GM21381 (cell line): ENCODE measurements around the gene PPP1R12C.

Experiments
- ATAC-seq: cut with Tn5 transposase; IDR thresholded peaks from one replicate; pipeline ENCODE4 v1.9.1; 2021; ENCODE audit warnings: mild to moderate bottlenecking, moderate library complexity; ENCODE audit not compliant: unreplicated experiment

Gene PPP1R12C

GRCh38 chr19:55146705-55147273 is 29.4 kb upstream of the PPP1R12C start:
- no peak for ATAC-seq

- ATAC-seq, result no peak
Observed at GRCh38 chr19:55146078-55146704, 28.8 kb upstream of the PPP1R12C start.

DNA sequence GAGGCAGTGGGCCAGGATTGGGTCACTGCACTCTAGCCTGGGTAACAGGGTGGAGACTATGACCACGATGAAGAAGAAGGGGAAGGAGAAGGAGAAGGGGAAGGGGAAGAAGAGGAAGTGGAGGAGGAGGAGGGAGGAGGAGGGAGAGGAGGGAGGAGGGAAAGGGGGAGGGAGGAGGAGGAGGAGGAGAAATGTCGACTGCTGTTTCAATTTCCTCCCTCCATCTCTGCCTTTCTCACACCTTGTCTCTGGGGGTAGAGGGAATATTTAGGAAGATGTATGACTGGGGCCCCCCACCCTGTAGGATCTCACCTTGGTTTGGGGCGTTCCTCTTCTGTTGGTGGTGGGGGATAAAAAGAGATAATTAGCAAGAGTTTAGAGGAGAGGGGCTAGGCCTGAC is 27.8 kb upstream of the PPP1R12C start:
- no peak for ATAC-seq

DNA sequence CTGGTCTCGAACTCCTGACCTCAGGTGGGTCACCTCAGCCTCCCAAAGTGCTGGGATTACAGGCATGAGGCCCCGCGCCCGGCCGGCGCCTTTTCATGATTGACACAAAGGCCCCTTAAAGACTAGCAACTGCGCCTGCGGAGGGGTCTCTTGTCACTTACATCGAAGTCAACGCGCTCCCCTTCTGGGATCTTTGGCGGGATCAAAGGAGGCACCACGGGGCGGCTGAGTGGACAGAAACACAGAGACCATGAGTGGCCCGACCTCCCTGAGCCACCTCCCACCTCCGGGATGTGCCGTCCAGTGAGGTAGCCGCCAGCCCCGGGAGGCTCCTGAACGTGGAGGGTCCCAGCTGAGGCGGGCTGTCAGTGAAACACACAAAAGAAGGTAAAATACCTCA is 24.3 kb upstream of the PPP1R12C start:
- ATAC-seq, result no peak

GRCh38 chr19:55137915-55138314 is 20.5 kb upstream of the PPP1R12C start:
- no peak for ATAC-seq

DNA sequence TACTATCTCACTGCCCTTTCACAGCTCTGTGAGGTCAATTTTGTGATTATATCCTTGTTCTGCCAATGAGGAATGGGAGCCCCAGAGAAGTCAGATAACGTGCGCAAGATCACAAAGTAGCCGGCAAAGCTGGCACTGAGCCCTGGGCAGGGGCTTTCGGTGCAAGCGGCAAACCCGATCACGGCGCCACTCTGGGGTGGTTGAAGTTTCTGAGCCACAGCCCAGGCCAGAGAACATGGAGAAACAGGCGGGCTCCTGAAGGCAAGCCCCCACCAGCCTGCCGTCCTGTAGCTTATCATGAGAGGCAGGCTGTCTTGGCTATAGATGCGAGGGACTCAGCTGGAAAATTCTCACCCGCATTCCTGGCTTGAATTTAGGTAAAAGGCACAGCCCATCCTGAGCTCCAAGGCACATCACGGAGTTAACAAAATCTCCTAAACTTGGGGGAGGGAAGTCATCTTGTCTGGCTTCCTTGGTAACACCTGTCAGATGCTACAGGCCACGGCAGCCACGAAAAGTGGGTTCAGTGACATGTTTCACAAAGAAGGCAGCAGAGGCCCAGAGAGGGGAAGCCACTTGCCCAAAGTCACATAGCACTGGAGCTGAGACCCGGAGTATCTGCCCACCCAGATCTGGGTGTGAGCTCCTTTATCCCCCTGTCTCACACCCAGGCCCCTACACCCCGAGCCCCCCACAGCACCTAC is 19.1 kb upstream of the PPP1R12C start:
- no peak for ATAC-seq

DNA sequence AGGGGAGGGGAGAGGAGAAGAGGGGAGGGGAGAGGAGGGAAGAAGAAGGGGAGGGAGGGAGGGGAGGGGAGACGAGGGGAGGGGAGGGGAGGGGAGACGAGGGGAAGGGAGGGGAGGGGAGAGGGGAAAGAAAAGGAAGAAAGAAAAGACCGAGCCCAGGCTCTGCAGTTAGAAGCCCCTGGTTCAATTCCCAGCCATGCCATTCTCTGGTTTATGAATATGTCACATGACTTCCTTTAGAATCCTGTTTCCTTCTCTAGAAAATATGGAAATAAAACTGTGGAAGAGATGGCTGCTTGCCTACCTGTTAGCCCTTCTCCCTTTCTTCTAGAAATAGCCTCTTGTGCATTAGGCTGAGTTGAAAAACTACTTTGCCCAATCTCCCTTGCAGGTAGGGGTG is 17.3 kb upstream of the PPP1R12C start:
- ATAC-seq, result no peak

GRCh38 chr19:55133639-55134444 is 16.4 kb upstream of the PPP1R12C start:
- ATAC-seq, result no peak

DNA sequence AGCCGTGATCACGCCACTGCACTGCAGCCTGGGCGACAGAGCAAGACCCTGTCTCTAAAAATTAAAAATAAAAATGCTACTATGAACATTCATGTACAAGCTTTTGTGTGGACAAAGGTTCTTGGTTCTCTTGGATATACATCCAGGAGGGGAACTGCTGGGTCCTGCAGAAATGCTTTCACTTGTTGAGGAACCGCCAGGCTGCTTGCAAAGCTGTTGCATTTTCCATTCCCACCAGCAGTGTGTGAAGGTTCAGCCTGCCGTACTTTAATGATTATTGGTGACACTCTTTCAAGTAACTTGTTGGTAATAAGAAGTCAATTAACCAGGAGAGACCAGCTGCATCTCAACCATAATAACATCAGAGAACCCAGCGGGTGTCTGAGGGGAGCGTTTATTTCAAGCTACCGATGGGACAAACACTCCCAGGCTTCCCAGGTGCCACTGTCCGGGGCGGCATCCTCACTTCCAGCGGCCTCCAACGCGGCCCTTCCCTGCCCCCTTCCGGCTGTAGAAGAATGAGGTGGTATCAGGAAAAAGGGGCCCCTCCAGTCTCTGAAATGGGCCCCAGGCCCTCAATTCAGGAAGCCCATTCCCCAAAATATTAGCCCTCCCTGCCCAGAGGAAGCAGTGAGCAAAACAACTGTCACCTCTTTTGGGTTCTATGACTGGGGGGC is 15.2 kb upstream of the PPP1R12C start:
- no peak for ATAC-seq

DNA sequence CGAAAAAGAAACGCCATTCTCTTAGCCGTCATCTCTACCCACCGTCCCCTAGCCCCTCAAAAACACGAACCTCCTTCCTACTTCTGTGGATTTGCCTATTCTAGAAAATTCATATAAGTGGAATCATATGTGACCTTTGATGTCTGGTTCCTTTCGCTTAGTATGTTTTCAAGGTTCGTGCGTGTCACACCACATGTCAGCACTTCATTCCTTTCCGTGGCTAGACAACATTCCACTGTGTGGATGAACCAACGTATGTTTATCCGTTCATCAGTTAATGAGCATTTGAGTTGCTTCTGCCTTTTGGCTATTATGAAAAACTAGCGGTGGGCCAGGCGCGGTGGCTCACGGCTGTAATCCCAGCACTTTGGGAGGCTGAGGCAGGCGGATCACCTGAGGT is 14.0 kb upstream of the PPP1R12C start:
- ATAC-seq, result no peak

- no peak for ATAC-seq
Observed at GRCh38 chr19:55119053-55119452, 1.6 kb upstream of the PPP1R12C start.

DNA sequence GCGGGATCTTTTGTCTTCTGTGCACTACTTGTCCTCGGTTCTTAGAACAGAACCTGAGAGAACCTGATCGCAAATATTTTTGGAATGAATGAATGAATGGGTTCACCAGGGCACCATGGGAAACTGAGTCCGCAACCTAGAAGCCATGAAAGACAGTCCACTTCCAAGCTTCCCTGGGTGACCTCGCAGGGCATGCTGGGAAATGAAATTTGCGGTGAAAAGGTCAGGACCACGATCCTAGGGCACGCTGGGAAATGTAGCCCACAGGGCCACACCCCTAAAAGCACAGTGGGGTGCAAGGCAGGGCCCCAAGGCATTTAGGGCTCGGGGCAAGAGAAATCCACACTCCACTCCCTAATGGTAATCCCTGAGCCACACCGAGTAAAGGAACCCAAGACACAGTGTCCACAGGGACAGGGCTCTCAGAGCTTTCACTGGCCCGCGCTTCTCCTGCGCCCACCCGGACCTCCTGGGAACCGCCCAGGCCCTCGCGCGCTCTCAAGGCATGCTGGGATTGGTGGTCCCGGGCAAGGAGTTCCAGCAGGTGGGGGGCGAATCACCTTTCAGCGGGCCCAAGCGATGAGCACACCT is 1.1 kb upstream of the PPP1R12C start:
- no peak for ATAC-seq

- peak; percentile 86 for ATAC-seq
Observed at GRCh38 chr19:55117663-55118391, 390 bp upstream of the PPP1R12C start.

- peak; percentile 9 for ATAC-seq
Observed at GRCh38 chr19:55116232-55116858, 1.1 kb downstream of the PPP1R12C start.

GRCh38 chr19:55115446-55116065 is 1.9 kb downstream of the PPP1R12C start:
- ATAC-seq, result no peak

GRCh38 chr19:55114566-55115145 is 2.8 kb downstream of the PPP1R12C start:
- no peak for ATAC-seq

- no peak for ATAC-seq
Observed at GRCh38 chr19:55113570-55114039, 3.8 kb downstream of the PPP1R12C start.

GRCh38 chr19:55112777-55113569 is 4.5 kb downstream of the PPP1R12C start:
- no peak for ATAC-seq
